OCI-LY3 (cell line): Measurements from ENCODE around the gene ARHGAP15.

Experiments used
- H2AFZ ChIP-seq: fragments of 200-600, 300-600 bp; shearing (Covaris generic); 2 replicates; pipeline ENCODE4 v1.6.0; 2014; ENCODE audit warnings: antibody characterized with exemption, low read depth, low read length
- H3K27ac ChIP-seq: fragments of 200-600, 300-600 bp; sonication (generic); 2 replicates; pipeline ENCODE4 v1.5.1; 2014; ENCODE audit warnings: mild to moderate bottlenecking, low read length, moderate library complexity, mixed read lengths
- H3K27me3 ChIP-seq: fragments of 200-600, 300-600 bp; sonication (generic); 2 replicates; pipeline ENCODE4 v1.6.1; 2014; ENCODE audit warnings: low read depth, low read length, mixed read lengths
- H3K36me3 ChIP-seq: fragments of 200-600, 300-600 bp; sonication (generic); replicated peaks from 2 replicates; pipeline ENCODE3; 2014; ENCODE audit warnings: low read depth, low read length, mixed read lengths
- H3K4me1 ChIP-seq: fragments of 300-600, 200-600 bp; sonication (generic); 2 replicates; pipeline ENCODE4 v1.6.1; 2014; ENCODE audit warnings: low read length, mixed read lengths
- H3K4me2 ChIP-seq: fragments of 200-600, 300-600 bp; sonication (generic); 2 replicates; pipeline ENCODE4 v1.6.1; 2014; ENCODE audit warnings: low read length, mixed read lengths
- H3K4me3 ChIP-seq: fragments of 300-600, 200-600 bp; sonication (generic); 2 replicates; pipeline ENCODE4 v1.5.1; 2014; ENCODE audit warnings: antibody characterized with exemption, mild to moderate bottlenecking, low read length, moderate library complexity
- H3K79me2 ChIP-seq: fragments of 300-600, 200-600 bp; shearing (Covaris generic); 2 replicates; pipeline ENCODE4 v1.6.1; 2014; ENCODE audit warnings: mild to moderate bottlenecking, low read length, mixed read lengths
- H3K9ac ChIP-seq: fragments of 300-600, 200-600 bp; shearing (Covaris generic); 2 replicates; pipeline ENCODE4 v1.6.0; 2014; ENCODE audit warnings: mild to moderate bottlenecking, low read length, moderate library complexity
- H3K9me3 ChIP-seq: fragments of 200-600, 300-600 bp; shearing (Covaris generic); 2 replicates; pipeline ENCODE4 v1.6.1; 2014; ENCODE audit warnings: low read length, mixed read lengths; ENCODE audit not compliant: insufficient read depth
- H4K20me1 ChIP-seq: fragments of 200-600, 300-600 bp; sonication (generic); 2 replicates; pipeline ENCODE4 v1.6.1; 2016; ENCODE audit warnings: low read length, mixed read lengths; ENCODE audit not compliant: insufficient read depth
- CTCF ChIP-seq: fragments of 200-600, 300-600 bp; sonication (generic); IDR thresholded peaks from 2 replicates; pipeline ENCODE4 v1.5.1; 2014; ENCODE audit warnings: antibody characterized with exemption, low read length, low read depth
- EZH2phosphoT487 ChIP-seq: fragments of 200-600 bp; shearing (Covaris generic); IDR thresholded peaks from 2 replicates; pipeline ENCODE4 v1.6.1; 2018; ENCODE audit warnings: antibody characterized with exemption, mixed run types, low read depth

ARHGAP15 gene

GRCh38 chr2:143463719-143464118 lies 334.5 kb downstream of the ARHGAP15 start:
- H3K4me2 ChIP-seq, result no peak overlapping the region
- no peaks in the 10 kb centered on the region for H3K79me2 ChIP-seq
- no peak overlapping the region for H3K4me3 ChIP-seq
- peaks cover 21% of the 10 kb centered on the region for H3K4me1 ChIP-seq
- peaks cover 5% of the 10 kb centered on the region for H3K36me3 ChIP-seq
- no peak for TF ChIP-seq EZH2phosphoT487
- TF ChIP-seq CTCF, result no peak
- no peaks in the 10 kb centered on the region for H3K9me3 ChIP-seq
- no peak overlapping the region for H3K27ac ChIP-seq
- H2AFZ ChIP-seq, result no peak overlapping the region
- H3K9ac ChIP-seq, result no peak overlapping the region
- H4K20me1 ChIP-seq, result peaks cover 21% of the 10 kb centered on the region
- peaks cover 8% of the 10 kb centered on the region for H3K27me3 ChIP-seq

GRCh38 chr2:143466391-143466790 lies 337.2 kb downstream of the ARHGAP15 start:
- no peak overlapping the region for H3K27ac ChIP-seq
- TF ChIP-seq CTCF (no peak), EZH2phosphoT487 (no peak)

GRCh38 chr2:143467011-143467410 lies 337.8 kb downstream of the ARHGAP15 start:
- Histone ChIP-seq H3K4me1 (peaks cover 37% of the 10 kb centered on the region), H3K4me2 (no peak overlapping the region), H3K27me3 (peaks cover 8% of the 10 kb centered on the region), H3K4me3 (no peak overlapping the region), H4K20me1 (peaks cover 29% of the 10 kb centered on the region), H3K9ac (no peak overlapping the region), H3K79me2 (no peaks in the 10 kb centered on the region), H3K36me3 (peaks cover 5% of the 10 kb centered on the region), H3K9me3 (no peaks in the 10 kb centered on the region), H3K27ac (no peak overlapping the region), H2AFZ (no peak overlapping the region)
- TF ChIP-seq CTCF (no peak), EZH2phosphoT487 (no peak)

More at GRCh38 chr2:143466391-143466790, 337.2 kb downstream of the ARHGAP15 start:
- Histone ChIP-seq H3K79me2 (no peaks in the 10 kb centered on the region), H3K36me3 (peaks cover 5% of the 10 kb centered on the region), H3K9ac (no peak overlapping the region), H3K27me3 (peaks cover 8% of the 10 kb centered on the region), H3K4me2 (no peak overlapping the region), H3K4me3 (no peak overlapping the region), H3K9me3 (no peaks in the 10 kb centered on the region), H2AFZ (no peak overlapping the region), H4K20me1 (peaks cover 29% of the 10 kb centered on the region), H3K4me1 (peaks cover 37% of the 10 kb centered on the region)

- H2AFZ ChIP-seq, result no peak overlapping the region
- no peaks in the 10 kb centered on the region for H3K9me3 ChIP-seq
- peaks cover 36% of the 10 kb centered on the region for H3K4me1 ChIP-seq
- H3K27ac ChIP-seq, result peak overlapping the region; percentile 75
- H3K9ac ChIP-seq, result no peak overlapping the region
- TF ChIP-seq EZH2phosphoT487 (peak; percentile 83; the same call in 1 of the 2 replicates), CTCF (no peak)
- peaks cover 29% of the 10 kb centered on the region for H4K20me1 ChIP-seq
- H3K27me3 ChIP-seq, result peaks cover 8% of the 10 kb centered on the region
- peak overlapping the region; percentile 17; the same call in 1 of the 2 replicates for H3K4me3 ChIP-seq
- H3K36me3 ChIP-seq, result peaks cover 5% of the 10 kb centered on the region
- H3K4me2 ChIP-seq, result peak overlapping the region; percentile 72
- no peaks in the 10 kb centered on the region for H3K79me2 ChIP-seq
Observed at GRCh38 chr2:143468341-143468888, 339.2 kb downstream of the ARHGAP15 start.
